Measurements from ENCODE around the gene MMAB.

Gene MMAB

GRCh38 chr12:109538191-109538863, 35.0 kb downstream of the MMAB start:
- DNase-seq (ENCODE audit: low spot score) = no peak

DNA sequence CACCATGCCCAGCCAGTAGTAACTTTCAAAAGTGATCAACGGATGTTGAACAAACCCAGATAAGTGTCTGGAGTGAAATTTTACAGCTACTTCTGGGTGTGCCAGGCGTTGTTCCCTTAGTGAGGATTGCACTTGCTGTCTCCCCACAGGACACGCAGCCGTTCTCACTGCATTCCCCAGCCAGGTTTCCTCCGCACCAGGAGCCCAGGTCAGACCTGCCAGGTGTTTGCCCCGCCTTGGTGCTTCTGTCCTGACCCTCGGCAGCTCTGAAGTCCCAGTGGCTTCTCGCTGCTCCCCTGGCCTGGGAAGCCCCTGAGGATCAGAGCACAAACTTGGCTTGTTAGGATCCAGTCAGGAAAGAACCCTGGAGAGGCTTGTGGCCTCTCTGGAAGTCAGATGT, 36.2 kb downstream of the MMAB start:
- no peak for DNase-seq (ENCODE audit: low spot score)

DNA sequence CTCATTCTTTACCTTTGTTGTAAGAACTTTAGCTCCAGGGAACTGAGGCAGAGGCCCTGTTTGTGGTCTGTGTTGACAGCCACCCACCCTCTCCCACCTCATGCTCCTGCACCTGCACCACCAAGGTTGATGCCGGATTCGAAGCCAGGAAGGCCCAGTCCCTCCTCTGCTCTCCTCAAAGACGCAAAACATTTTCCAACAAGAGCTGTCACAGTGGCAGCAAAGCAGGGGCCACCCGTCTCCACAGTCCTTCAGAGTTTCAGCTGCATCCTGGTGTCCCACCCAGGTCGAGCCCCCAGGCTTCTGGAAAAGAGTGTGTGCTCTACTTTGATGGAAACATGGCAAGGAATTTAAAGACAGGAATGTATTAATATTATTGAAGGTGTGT, 37.4 kb downstream of the MMAB start:
- no peak for DNase-seq (ENCODE audit: low spot score)

DNA sequence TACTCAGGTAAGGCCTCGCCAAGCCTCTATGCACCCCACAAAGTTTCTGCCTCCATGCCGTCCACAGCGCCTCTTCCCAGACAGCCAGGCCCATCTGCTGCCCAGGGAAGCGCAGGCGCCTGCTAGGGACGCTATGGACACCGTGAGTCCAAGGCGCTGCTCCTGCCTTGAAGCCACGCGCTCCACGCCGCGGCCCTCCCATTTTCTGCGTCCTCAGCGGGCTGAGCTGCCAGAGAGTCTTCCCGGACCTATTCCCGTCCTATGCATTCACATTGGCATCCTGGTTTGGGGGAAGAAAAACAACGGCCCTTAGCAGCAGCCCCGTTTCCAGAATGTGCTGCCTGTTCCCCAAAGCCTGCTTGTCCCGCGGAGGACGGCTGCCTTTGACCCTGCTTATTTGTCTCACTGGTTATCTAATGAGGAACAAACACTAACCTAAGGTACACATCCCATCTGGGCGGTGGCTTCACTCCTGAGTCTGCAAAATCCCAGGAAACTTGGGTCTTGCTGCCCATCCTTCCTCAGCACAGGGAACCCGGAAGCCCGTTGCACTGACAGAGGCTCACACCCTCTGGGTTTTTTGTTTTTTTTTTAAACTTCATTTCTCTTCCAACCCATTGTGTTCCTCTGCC, 38.0 kb downstream of the MMAB start:
- DNase-seq (ENCODE audit: low spot score) = no peak

DNA sequence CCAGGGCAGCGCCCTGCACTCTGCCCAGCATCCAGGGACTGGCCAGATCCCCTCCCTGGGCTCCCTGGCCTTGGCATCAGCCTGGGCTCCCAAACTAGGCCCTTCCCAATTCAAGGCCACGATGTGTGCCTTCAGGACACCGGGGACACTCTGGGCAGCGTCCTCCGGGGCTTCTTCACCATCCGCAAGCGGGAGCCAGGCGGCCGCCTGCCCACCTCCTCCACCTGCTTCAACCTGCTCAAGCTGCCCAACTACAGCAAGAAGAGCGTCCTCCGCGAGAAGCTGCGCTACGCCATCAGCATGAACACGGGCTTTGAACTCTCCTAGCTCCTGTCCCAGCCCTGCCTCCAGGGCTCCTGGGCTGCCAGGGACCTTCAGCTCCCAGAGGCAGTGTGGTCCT, 38.8 kb downstream of the MMAB start:
- no peak for DNase-seq (ENCODE audit: low spot score)

DNA sequence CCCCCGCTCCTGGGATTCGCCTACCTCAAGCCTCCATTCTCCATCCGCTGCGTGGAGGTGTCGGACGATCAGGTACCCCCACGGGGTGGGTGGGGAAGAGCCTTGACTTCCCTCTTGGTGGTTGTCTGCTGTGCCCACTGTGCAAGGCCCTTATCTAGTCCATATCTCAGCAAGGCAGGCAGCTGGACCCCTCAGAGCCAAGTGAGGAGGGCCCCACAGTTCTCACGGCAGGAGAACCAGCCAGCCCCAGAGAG, 39.9 kb downstream of the MMAB start:
- DNase-seq (ENCODE audit: low spot score) = no peak

GRCh38 chr12:109532721-109533486, 40.4 kb downstream of the MMAB start:
- DNase-seq (ENCODE audit: low spot score) = no peak

DNA sequence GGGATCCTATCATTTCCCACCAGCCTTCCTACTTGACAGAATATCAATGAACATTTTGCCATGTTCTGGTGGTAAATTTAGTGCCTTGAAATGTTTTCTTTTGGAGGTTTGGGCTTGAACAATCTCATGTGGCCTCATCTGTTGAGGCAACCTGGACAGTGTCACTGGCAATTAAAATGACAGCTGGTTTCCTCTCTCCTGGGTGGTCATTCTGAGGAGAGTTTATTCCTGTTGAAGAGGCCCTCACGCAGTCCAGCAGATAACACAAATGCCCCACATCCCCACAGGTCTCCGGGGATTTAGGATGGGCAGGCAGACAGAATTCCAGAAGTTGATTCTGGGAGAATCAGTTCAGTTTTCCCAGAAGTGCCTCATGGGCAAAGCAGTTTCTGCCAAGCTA, 41.9 kb downstream of the MMAB start:
- DNase-seq (ENCODE audit: low spot score) = no peak

- no peak for DNase-seq (ENCODE audit: low spot score)
These were observed 43.3 kb downstream of the MMAB start for GRCh38 chr12:109529691-109530640.

- DNase-seq (ENCODE audit: low spot score) = no peak
These were observed 45.7 kb downstream of the MMAB start for GRCh38 chr12:109527489-109528123.

DNA sequence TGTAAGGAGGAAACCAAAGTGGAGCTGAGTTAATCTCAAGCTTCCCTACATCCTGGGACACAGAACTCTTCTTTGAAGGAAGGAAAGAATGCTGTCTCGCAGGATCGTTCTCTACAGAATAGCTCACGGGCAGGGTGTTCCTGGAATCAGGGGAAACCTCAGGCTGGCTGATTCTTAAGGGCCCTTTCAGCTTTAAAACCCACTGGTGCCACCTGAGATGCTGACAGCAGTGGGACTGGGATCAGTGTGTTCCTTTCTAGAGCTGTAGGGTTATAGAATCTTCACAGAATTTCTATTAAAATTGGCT, 48.1 kb downstream of the MMAB start:
- DNase-seq (ENCODE audit: low spot score) = no peak

GRCh38 chr12:109524466-109525278, 48.6 kb downstream of the MMAB start:
- no peak for DNase-seq (ENCODE audit: low spot score)

DNA sequence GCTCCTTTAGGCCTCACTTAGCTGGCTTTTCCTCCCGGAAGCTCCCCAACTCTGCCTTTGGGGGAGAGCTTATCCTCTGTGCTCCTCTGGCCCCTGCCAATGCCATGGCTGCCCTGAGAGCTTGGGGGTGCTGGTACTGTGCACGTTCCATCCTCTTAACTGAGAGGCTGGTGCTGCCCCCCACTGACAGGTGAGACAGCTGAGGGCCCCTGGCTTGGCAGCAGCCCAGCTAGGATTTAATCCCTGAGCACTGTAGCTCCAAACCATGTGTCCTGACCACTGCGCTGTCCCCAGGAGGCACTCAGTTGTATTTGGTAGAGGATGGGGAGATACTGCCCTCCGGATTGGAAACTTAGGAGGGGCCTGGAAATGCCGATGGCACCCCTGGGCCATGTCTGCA, 49.8 kb downstream of the MMAB start:
- no peak for DNase-seq (ENCODE audit: low spot score)

- no peak for DNase-seq (ENCODE audit: low spot score)
These were observed 50.2 kb downstream of the MMAB start for GRCh38 chr12:109523071-109523470.

DNA sequence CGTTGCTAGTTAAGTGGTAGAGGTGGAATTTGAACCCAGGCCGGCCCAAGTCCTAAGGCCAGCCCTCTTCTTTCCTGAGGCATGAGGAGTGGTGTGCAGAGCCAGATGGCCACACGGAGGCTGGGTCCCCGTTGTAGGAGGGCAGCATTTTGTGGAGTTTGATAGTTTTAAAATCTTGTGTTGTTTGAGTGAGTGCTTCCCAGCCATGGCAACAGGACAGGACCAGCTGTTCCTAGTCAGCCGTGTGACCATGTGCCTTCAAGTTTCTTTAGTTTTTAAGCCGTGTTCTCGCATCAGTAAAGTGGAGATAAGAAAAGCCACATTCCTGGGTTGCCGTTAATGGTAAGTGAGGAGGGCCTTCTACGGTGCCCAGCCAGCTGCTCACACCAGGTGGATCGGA, 51.5 kb downstream of the MMAB start:
- DNase-seq (ENCODE audit: low spot score) = no peak

DNA sequence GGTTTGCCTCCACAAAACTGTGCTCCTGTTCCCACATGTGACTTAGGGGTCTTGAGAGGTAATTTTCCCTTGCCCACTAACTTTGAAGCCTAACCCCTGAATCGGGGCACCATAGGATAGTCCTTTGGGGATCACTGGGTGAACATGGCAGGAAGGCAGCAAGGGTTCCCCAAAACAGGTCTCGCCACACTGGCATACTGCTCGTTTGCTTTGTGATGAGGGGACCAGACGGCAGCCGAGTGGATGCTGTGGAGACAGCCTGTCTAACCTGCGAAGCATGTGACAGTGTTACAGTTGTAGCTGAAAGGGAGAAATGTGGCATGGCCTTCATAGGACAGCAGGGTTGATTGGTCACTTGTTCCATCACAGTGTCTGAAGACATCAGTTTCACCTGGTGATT, 53.5 kb downstream of the MMAB start:
- DNase-seq (ENCODE audit: low spot score) = no peak

DNA sequence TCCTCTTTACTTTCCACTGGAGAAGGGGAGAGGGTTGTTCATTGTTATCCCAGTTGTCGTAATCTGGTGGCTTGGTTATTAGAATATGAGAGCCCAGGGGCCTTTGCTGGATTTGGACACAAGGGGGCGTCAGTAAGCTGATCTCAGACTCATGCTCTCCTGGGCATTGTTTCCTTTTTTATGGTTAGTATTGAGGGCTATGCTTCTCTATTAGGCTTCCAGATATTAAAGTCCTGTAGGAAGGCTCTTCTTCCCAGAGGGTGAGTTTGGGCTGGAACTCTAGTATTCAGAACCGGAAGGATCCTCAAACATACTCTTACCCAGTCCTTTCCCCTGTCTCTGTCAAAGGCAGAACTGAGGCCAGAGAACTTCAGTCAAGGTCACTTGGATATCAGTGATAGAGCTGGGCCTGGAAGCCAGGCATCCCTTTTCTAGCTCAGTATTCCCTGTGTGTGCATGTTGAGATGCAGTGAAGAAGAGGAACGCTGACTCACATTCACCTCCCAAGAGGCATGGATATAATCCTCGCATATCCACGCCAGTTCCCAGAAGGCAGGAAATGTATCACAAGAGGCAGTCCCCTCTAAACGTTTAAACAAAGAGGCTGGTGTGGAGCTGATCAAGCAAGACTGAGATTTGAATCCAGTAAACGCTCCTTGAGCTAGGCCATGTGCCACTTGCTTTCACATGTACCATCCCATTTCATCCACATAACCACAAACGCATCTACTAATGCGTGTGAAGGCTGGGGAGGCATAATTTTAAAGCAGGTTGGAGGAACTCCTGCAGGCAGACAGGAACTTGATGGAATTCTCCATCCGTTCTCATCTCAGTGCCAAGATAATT, 54.3 kb downstream of the MMAB start:
- peak; percentile 71 for DNase-seq (ENCODE audit: low spot score)

GRCh38 chr12:109517619-109518018, 55.7 kb downstream of the MMAB start:
- no peak for DNase-seq (ENCODE audit: low spot score)

DNA sequence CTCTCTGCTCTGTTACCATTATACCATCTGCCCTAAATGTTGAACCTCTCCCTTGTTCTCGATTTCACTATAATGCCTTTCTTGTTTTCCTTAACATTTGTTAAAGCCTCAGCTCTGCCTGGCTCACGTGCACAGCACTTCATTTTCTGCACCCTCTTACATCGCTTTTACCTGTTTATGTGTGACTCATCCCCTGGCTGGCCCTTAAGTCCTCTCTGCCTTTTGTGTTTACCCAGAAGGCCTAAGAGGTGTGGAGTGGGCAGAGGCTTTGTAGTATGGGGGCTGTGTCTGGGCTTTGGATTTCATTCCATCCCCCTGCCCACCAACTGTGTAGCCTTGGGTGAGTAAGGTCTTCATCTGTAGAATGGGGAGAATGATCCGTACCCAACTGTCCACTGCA, 59.3 kb downstream of the MMAB start:
- no peak for DNase-seq (ENCODE audit: low spot score)

- no peak for DNase-seq (ENCODE audit: low spot score)
These were observed 60.3 kb downstream of the MMAB start for GRCh38 chr12:109513051-109513450.
